ENCODE results near the gene IGFLR1.

DNA sequence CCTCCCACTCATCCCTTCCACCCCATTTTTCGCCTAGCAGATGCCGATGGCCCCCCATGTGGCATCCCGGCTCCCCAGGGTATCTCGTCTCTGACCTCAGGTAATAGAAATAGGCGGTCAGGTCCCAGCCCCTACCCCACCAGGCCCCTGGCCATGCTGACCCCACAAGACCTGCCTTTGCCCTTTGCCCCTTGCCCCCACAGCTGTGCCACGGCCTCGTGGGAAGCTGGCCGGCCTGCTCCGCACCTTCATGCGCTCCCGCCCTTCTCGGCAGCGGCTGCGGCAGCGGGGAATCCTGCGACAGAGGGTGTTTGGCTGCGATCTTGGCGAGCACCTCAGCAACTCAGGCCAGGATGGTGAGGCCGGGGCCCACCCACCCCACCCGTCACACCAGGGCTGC is 38.5 kb upstream of the IGFLR1 start:
- TF ChIP-seq EP300 (IDR thresholded peaks at IDR 0.05) (no peak), POLR2A (IDR thresholded peaks at IDR 0.05) (no peak)
- TF ChIP-seq, protein P1, sequence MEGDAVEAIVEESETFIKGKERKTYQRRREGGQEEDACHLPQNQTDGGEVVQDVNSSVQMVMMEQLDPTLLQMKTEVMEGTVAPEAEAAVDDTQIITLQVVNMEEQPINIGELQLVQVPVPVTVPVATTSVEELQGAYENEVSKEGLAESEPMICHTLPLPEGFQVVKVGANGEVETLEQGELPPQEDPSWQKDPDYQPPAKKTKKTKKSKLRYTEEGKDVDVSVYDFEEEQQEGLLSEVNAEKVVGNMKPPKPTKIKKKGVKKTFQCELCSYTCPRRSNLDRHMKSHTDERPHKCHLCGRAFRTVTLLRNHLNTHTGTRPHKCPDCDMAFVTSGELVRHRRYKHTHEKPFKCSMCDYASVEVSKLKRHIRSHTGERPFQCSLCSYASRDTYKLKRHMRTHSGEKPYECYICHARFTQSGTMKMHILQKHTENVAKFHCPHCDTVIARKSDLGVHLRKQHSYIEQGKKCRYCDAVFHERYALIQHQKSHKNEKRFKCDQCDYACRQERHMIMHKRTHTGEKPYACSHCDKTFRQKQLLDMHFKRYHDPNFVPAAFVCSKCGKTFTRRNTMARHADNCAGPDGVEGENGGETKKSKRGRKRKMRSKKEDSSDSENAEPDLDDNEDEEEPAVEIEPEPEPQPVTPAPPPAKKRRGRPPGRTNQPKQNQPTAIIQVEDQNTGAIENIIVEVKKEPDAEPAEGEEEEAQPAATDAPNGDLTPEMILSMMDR (IDR thresholded peaks at IDR 0.05), result no peak

Data from tibial nerve (tissue), 4 donors.